Right atrium auricular region (tissue), 2 donors: Measurements from ENCODE around the gene RRAGD. TPM values are rescaled to one million over a fixed set of nuclear protein-coding genes. Genes with fewer than 3 reads are reported as not detected.

Experiments used
- DNase-seq: peaks from one replicate; pipeline ENCODE4 v3.0.0-alpha.2; 2019; ENCODE audit warnings: low spot score
- H3K27ac ChIP-seq, 2 donors: fragments of 200-600 bp; sonication (generic); 1 replicate in 1 of 2; 2 replicates in 1 of 2; pipeline ENCODE4 v1.5.1; 2016 to 2019
- H3K27me3 ChIP-seq, 2 donors: fragments of 200-600 bp; sonication (generic); one replicate each; pipeline versions ENCODE4 v1.5.1 to v1.6.0; 2017 to 2019
- H3K36me3 ChIP-seq: fragments of 200-600 bp; sonication (generic); one replicate; pipeline ENCODE4 v1.5.1; 2016
- H3K4me1 ChIP-seq, 2 donors: fragments of 200-600 bp; sonication (generic); one replicate each; pipeline versions ENCODE4 v1.5.1 to v1.6.0; 2017 to 2019
- H3K4me3 ChIP-seq, 2 donors: fragments of 200-600 bp; sonication (generic); 1 replicate in 1 of 2; 2 replicates in 1 of 2; pipeline ENCODE4 v1.5.1; 2017 to 2019; ENCODE audit warnings: mild to moderate bottlenecking in 1 of 2, moderate library complexity in 1 of 2
- H3K9me3 ChIP-seq, 2 donors: fragments of 200-600 bp; sonication (generic); one replicate each; pipeline ENCODE4 v1.5.1; 2019
- total RNA-seq, 2 donors: library from RNA; depleted of rRNA; stranded (reverse); fragments of >200 nt; gene quantifications; one replicate each; pipeline ENCODE4 v1.1.0, GENCODE V29; 2016
- TF ChIP-seq, protein P1 (sequence below), 2 donors: fragments of 200-600 bp; sonication (generic); IDR thresholded peaks; one replicate each; pipeline ENCODE4 v1.5.1; 2019; ENCODE audit warnings: antibody characterized with exemption in 2 of 2

Gene RRAGD
- total RNA-seq, 2 donors from 2014 or later: 56.4 to 98.0 TPM

DNA sequence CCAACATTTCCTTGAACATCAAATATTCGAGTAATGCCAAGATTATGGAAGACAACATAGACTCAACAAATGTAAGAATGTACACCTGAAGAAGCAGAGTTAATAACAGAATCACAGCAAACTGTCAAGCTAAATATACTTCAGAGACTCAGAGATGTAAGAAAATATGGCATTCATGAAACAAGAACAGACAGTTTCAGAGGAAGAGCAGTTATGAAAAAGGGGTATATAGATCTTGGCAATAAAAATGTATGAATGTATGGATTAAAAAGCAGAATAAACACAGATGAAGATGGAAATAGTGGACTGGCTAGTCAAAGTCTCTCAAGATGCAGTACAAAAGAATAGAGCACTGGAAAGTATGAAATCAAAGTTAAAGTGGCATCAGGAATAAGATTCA lies 18.4 kb downstream of the RRAGD start:
- Histone ChIP-seq H3K9me3 (no peaks in the 10 kb centered on the region), H3K27me3 (no peaks in the 10 kb centered on the region), H3K4me1 (peaks cover 0 to 7% of the 10 kb centered on the region in 2 donors), H3K27ac (no peak overlapping the region), H3K36me3 (no peaks in the 10 kb centered on the region), H3K4me3 (no peak overlapping the region)
- DNase-seq: no peak
- TF ChIP-seq, protein P1, sequence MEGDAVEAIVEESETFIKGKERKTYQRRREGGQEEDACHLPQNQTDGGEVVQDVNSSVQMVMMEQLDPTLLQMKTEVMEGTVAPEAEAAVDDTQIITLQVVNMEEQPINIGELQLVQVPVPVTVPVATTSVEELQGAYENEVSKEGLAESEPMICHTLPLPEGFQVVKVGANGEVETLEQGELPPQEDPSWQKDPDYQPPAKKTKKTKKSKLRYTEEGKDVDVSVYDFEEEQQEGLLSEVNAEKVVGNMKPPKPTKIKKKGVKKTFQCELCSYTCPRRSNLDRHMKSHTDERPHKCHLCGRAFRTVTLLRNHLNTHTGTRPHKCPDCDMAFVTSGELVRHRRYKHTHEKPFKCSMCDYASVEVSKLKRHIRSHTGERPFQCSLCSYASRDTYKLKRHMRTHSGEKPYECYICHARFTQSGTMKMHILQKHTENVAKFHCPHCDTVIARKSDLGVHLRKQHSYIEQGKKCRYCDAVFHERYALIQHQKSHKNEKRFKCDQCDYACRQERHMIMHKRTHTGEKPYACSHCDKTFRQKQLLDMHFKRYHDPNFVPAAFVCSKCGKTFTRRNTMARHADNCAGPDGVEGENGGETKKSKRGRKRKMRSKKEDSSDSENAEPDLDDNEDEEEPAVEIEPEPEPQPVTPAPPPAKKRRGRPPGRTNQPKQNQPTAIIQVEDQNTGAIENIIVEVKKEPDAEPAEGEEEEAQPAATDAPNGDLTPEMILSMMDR (IDR thresholded peaks at IDR 0.05): no peak

DNA sequence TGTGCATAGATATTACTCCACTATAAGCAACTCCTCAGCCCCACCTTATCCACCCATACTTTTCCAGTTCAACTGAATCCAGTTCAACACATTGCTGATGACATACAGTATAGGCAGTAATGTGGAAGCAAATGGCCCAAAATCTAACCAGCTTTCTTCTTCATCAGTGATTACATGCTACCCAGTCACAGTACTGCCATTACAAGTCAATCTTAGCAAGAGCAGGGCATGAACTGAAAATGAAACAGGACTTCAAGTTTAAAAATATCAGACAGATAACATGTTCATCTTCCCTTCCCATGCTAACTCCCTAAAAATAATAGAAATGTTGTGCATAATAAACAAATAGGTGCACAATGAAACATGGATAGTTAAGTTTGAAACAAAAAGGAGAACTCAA lies 19.2 kb downstream of the RRAGD start:
- DNase-seq: no peak
- H3K27ac ChIP-seq: no peak overlapping the region
- no peak overlapping the region for H3K4me3 ChIP-seq
- H3K27me3 ChIP-seq: no peaks in the 10 kb centered on the region
- H3K36me3 ChIP-seq: no peaks in the 10 kb centered on the region
- no peaks in the 10 kb centered on the region for H3K9me3 ChIP-seq
- TF ChIP-seq, protein P1 (IDR thresholded peaks at IDR 0.05): no peak
- H3K4me1 ChIP-seq: peaks cover 0 to 3% of the 10 kb centered on the region in 2 donors

DNA sequence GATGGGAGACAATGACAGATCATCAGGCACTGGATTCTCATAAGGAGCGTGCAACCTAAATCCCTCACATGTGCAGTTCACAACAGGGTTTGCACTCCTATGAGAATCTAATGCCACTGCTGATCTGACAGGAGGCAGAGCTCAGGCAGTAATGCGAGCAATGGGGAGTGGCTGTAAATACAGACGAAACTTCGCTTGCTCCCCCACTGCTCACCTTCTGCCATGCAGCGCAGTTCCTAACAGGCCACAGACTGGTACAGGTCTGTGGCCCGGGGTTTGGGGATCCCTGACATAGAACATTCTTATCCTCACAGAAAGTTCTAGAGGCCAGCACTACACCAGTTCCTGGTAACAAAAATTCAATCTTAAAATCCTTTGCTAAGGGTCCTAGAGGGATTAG lies 23.2 kb downstream of the RRAGD start:
- H3K27ac ChIP-seq: no peak overlapping the region
- DNase-seq: no peak
- H3K9me3 ChIP-seq: no peaks in the 10 kb centered on the region
- H3K4me3 ChIP-seq: no peak overlapping the region
- TF ChIP-seq, protein P1 (IDR thresholded peaks at IDR 0.05): no peak
- H3K27me3 ChIP-seq: no peaks in the 10 kb centered on the region
- H3K4me1 ChIP-seq: peaks cover 0 to 5% of the 10 kb centered on the region in 2 donors
- H3K36me3 ChIP-seq: peaks cover 4% of the 10 kb centered on the region

DNA sequence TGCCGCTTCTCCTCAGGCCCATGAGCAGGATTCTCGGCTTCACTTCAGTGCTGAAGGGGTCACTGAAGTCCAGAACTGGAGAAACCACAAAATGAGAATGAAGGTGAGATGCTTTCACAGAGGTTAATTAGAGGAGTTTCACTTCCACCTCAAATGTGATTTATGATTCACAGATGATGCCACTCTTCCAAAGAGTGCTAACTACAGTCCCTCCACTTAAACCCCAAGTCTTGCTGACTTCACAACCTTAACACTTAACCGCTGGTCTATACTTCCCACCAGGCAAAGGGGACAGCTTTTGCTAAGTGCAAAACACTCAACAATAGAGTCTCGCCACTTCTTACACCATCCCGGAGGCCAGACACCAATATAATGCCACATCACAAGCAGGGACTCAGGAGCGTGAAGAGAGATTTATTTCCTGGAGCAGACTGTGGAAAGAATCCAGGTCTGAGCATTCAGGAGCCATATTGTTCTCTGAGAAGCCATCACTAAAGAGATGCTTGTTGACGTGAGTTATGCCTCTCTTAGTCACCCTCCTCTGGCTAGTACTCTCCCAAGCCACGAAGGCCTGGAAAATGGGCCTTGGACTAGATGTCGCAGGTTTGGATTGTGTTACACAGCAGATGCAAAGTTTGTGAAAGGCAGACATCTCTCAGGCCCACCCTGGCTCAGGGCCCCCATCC lies 24.4 kb downstream of the RRAGD start:
- H3K27ac ChIP-seq: no peak overlapping the region
- no peaks in the 10 kb centered on the region for H3K9me3 ChIP-seq
- H3K36me3 ChIP-seq: peaks cover 4% of the 10 kb centered on the region
- TF ChIP-seq, protein P1 (IDR thresholded peaks at IDR 0.05): no peak
- DNase-seq: no peak
- peaks cover 0 to 5% of the 10 kb centered on the region in 2 donors for H3K4me1 ChIP-seq
- H3K4me3 ChIP-seq: no peak overlapping the region
- no peaks in the 10 kb centered on the region for H3K27me3 ChIP-seq

DNA sequence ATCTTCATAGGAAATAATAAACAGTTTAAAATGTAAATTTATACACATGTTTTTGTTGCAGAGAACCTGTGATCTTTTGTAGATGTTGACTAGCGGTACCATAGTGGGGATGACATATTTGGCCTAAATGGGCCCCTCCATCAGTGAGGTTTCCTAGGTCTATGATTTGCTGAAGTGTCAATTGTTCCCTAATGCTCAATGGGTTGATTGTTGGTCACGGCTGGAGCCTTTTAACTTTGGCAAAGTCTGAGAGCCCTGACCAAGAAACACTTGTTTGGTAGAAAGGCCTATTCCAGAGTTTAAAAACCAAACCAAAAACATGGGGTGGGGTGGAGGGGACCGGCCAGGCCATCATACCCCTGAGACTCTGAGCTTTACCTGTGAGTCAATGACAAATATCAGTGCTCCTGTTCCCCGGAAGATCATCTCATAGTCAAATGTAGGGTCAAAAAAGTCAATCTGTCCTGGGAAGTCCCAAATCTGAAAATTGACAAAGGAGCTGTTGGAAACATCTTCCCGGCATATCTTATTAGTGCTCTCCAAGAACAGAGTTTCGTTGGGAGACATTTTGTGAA lies 25.1 kb downstream of the RRAGD start:
- TF ChIP-seq, protein P1 (IDR thresholded peaks at IDR 0.05): no peak
- Histone ChIP-seq H3K4me3 (no peak overlapping the region), H3K27me3 (no peaks in the 10 kb centered on the region), H3K27ac (no peak overlapping the region), H3K4me1 (peaks cover 0 to 5% of the 10 kb centered on the region in 2 donors), H3K9me3 (no peaks in the 10 kb centered on the region), H3K36me3 (peaks cover 4% of the 10 kb centered on the region)
- no peak for DNase-seq
